Activated T-cell treated with anti-CD3 and anti-CD28 coated beads for 4 hours (primary cell): Measurements from ENCODE around the gene MTR.
"Not testable (repeated sequence)": the region's sequence is repeated elsewhere in the genome, so short reads cannot be mapped to it uniquely, and the experiment has no call there.

Source experiments
- DNase-seq: peaks from one replicate; pipeline ENCODE4 v3.0.0-alpha.2; 2020

MTR gene

DNA sequence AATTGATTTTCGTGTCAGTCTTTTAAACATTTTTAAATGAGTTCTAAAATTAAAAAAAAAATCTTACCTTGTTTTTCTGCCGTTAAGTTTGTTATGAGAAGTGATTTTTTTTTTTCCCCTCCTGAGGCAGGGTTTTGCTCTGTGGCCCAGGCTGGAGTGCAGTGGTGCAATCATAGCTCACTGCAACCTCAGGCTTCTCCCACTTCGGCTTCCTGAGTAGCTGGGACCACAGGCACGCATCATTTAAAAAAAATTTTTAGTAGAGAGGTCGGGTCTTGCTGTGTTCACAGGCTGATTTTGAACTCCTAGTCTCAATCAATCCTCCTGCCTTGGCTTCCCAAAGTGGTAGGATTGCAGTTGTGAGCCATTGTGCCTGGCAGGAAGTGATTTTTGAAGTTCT, 41.1 kb downstream of the MTR start:
- no peak for DNase-seq

GRCh38 chr1:236837115-236837514, 42.0 kb downstream of the MTR start:
- no peak for DNase-seq

GRCh38 chr1:236837897-236838296, 42.8 kb downstream of the MTR start:
- no peak for DNase-seq

DNA sequence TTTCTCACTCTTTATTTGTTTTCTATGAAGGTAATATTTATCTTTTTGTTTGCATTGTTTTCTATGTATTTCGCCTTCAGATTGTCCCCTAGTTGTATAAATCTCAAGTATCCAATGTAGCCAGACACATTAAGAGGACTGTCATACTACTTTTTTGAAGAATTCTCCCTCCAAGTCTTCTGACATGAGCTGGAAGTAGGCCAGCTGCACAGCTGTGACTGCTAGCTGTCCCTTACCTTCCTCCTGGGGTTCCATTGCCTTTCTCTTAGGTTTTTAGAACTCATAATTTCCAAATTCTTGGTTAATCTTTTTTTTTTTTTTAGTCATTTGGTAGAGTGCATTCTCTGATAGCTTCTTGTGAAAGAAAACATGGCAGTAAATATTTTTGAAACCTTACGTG, 46.2 kb downstream of the MTR start:
- DNase-seq: no peak

DNA sequence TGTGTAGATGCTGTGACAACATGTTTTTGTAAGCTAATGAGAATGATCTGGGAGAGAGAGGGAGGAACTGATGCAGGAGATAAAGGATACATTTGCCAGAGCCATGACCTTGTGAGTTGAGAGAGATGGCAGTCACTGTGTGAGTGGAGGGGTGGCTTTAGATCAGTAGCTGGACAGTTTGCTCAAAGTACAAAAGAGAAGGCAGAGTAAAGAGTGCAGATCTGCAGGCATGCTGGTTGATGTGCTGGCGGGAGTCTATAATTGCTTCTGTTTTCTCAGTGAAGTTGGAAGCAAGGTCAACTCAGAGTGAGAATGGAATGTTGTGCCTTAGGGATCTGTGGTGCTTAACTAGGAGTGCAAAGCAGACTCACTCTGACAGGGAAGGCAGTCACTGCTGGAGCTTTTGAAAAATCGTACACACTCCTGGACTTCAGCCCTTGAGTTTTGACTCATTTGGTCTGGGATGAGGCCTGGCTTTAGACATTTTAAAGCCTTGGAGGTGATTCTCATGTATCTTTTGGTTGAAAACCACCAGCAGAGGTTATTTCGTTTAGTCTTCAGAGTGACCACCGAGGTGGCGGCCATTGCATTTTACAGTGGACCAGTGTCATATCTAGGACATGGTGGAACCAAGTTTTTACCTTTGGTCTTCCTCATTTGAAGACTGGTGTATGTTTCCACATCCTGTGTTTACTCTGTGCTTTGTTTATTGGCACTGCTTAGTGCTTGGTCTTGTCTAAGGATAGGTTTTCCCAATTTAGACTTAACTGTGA, 49.6 kb downstream of the MTR start:
- no peak for DNase-seq

- DNase-seq: no peak
These were observed 50.7 kb downstream of the MTR start for GRCh38 chr1:236845830-236846229.

- DNase-seq: no peak
These were observed 53.3 kb downstream of the MTR start for GRCh38 chr1:236848274-236848923.

GRCh38 chr1:236850077-236850979, 55.2 kb downstream of the MTR start:
- no peak for DNase-seq

- DNase-seq: no peak
These were observed 56.8 kb downstream of the MTR start for GRCh38 chr1:236851871-236852270.

- DNase-seq: no peak
These were observed 59.0 kb downstream of the MTR start for GRCh38 chr1:236853921-236854604.

DNA sequence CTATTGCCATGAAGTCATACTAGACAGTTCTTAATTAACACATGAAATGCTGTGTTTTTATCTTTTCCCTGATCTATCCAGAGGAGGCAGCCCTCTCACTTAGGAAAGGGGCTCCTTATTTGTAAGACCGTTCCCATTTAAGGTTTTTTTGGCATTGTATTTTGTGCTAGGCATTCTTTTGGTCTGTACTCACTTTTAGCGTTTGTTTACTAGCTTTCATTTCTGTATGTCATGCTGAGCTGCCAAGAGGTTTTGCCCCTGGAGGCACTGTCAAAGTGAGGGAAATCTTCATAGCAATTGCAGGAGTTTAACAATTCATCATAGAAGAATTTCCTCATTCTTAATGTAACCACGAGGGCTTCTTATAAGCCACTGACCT, 59.5 kb downstream of the MTR start:
- no peak for DNase-seq

DNA sequence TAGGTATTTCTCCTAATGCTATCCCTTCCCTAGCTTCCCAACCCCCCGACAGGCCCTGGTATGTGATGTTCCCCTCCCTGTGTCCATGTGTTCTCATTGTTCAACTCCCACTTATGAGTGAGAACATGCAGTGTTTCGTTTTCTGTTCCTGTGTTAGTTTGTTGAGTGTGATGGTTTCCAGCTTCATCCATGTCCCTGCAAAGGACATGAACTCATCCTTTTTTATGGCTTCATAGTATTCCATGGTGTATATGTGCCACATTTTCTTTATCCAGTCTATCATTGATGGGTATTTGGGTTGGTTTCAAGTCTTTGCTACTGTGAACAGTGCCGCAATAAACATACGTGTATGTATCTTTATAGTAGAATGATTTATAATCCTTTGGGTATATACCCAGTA, 61.6 kb downstream of the MTR start:
- not testable (repeated sequence) for DNase-seq

GRCh38 chr1:236858165-236858564, 63.1 kb downstream of the MTR start:
- DNase-seq: no peak

DNA sequence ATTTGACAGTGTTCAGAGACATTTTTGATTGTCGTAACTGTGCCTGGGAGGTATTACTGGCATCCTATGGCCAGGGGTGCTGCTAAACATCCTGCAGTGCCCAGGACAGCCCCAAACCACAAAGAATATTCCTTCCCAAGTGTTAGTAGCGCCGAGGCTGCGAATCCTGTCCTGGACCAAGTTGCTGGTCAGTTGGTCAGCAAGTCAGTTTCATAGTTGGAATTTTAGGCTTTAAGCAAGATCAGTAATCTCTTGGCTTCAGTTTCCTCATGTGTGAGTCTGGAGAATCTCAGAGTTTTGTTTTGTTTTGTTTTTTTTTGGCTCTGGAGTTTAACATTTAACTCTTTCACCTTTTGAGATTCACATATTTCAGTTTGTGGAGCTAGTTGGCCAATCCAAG, 65.0 kb downstream of the MTR start:
- no peak for DNase-seq

- no peak for DNase-seq
These were observed 65.6 kb downstream of the MTR start for GRCh38 chr1:236860674-236861073.

GRCh38 chr1:236861560-236862218, 66.6 kb downstream of the MTR start:
- DNase-seq: no peak

DNA sequence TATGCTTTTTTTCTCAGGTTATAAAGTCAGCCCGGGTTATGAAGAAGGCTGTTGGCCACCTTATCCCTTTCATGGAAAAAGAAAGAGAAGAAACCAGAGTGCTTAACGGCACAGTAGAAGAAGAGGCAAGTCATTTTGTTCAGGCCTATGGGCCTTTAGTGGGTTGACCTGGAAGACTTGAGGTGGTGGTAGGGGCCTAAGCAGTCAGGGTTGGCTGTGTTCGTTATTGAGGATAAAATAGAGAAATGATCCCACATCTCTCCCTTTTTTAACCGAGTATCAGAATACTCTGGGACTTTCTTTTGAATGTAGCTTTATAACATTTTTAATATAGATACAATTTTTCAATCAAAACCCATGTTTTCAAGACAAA, 67.1 kb downstream of the MTR start:
- no peak for DNase-seq

GRCh38 chr1:236862615-236863211, 67.6 kb downstream of the MTR start:
- no peak for DNase-seq

- DNase-seq: no peak
These were observed 69.1 kb downstream of the MTR start for GRCh38 chr1:236864211-236864610.

- DNase-seq: no peak
These were observed 70.1 kb downstream of the MTR start for GRCh38 chr1:236864996-236865817.

GRCh38 chr1:236865818-236866155, 70.7 kb downstream of the MTR start:
- no peak for DNase-seq
